Neural cell (in vitro differentiated cells): ENCODE data around the gene EHMT1. TPM values are rescaled to one million over a fixed set of nuclear protein-coding genes. Genes with fewer than 3 reads are reported as not detected.

Experiments
- H2AFZ ChIP-seq: fragments of 200-600, 300-800 bp; sonication (generic), shearing (Covaris generic); 2 replicates; pipeline ENCODE4 v1.6.0; 2014; ENCODE audit warnings: low read depth, mild to moderate bottlenecking, antibody characterized with exemption, low read length, moderate library complexity
- H3F3A ChIP-seq: fragments of 200-600 bp; shearing (Covaris generic); 2 replicates; pipeline ENCODE4 v1.6.1; 2016; ENCODE audit warnings: mild to moderate bottlenecking, moderate library complexity, mixed read lengths, antibody characterized with exemption, low read length; ENCODE audit not compliant: insufficient read depth, poor library complexity, severe bottlenecking
- H3K27ac ChIP-seq: fragments of 200-600, 300-800 bp; sonication (generic), shearing (Covaris generic); 2 replicates; pipeline ENCODE4 v1.5.1; 2014; ENCODE audit warnings: mild to moderate bottlenecking, low read length, moderate library complexity
- H3K27me3 ChIP-seq: fragments of 300-800, 200-600 bp; sonication (generic), shearing (Covaris generic); 2 replicates; pipeline ENCODE4 v1.6.0; 2014; ENCODE audit warnings: mild to moderate bottlenecking, low read depth, low read length, moderate library complexity; ENCODE audit not compliant: insufficient read depth
- H3K36me3 ChIP-seq: fragments of 300-800, 200-600 bp; sonication (generic), shearing (Covaris generic); 2 replicates; pipeline ENCODE4 v1.5.1; 2014; ENCODE audit warnings: mild to moderate bottlenecking, antibody characterized with exemption, low read length, moderate library complexity; ENCODE audit not compliant: insufficient read depth
- H3K4me2 ChIP-seq: fragments of 300-800, 200-600 bp; sonication (generic), shearing (Covaris generic); 2 replicates; pipeline ENCODE4 v1.6.0; 2014; ENCODE audit warnings: mild to moderate bottlenecking, low read length
- H3K4me3 ChIP-seq: fragments of 300-800, 200-600 bp; sonication (generic), shearing (Covaris generic); 2 replicates; pipeline ENCODE4 v1.5.1; 2014; ENCODE audit warnings: mild to moderate bottlenecking, low read length, moderate library complexity
- H3K79me2 ChIP-seq: fragments of 200-600 bp; shearing (Covaris generic); replicated peaks from 2 replicates; pipeline ENCODE4 v1.6.0; 2014; ENCODE audit warnings: mild to moderate bottlenecking, low read length, moderate library complexity; ENCODE audit not compliant: insufficient read depth
- H3K9ac ChIP-seq: fragments of 300-800, 200-600 bp; sonication (generic), shearing (Covaris generic); 2 replicates; pipeline ENCODE4 v1.6.1; 2016; ENCODE audit warnings: mild to moderate bottlenecking, low read length, mixed read lengths
- H3K9me2 ChIP-seq: fragments of 200-600 bp; shearing (Covaris generic); 2 replicates; pipeline ENCODE4 v1.6.1; 2016; ENCODE audit warnings: mild to moderate bottlenecking, low read length, mixed read lengths; ENCODE audit not compliant: insufficient read depth
- H3K9me3 ChIP-seq: fragments of 200-600, 300-800 bp; sonication (generic), shearing (Covaris generic); 2 replicates; pipeline ENCODE4 v1.6.1; 2016; ENCODE audit warnings: mild to moderate bottlenecking, mixed run types, low read length, moderate library complexity, mixed read lengths
- H4K20me1 ChIP-seq: fragments of 200-600 bp; shearing (Covaris generic); 2 replicates; pipeline ENCODE4 v1.6.1; 2016; ENCODE audit warnings: mild to moderate bottlenecking, mixed run types; ENCODE audit not compliant: insufficient read depth
- CTCF ChIP-seq: fragments of 450-650 bp; IDR thresholded peaks from 2 replicates; pipeline ENCODE4 v1.5.1; 2014; ENCODE audit warnings: antibody characterized with exemption, mild to moderate bottlenecking, moderate library complexity; ENCODE audit not compliant: poor library complexity, severe bottlenecking
- EP300 ChIP-seq: fragments of 450-650 bp; conservative IDR thresholded peaks from 2 replicates; pipeline ENCODE4 v1.6.1; 2014; ENCODE audit warnings: antibody characterized with exemption, mild to moderate bottlenecking, moderate library complexity; ENCODE audit not compliant: poor library complexity, severe bottlenecking
- EZH2 ChIP-seq: fragments of 200-600, 300-800 bp; shearing (Covaris generic), sonication (generic); IDR thresholded peaks from 2 replicates; pipeline ENCODE4 v1.6.1; 2014; ENCODE audit warnings: antibody characterized with exemption, low read length, borderline replicate concordance, mild to moderate bottlenecking; ENCODE audit not compliant: insufficient read depth, poor library complexity, severe bottlenecking
- MXI1 ChIP-seq: fragments of 450-650 bp; conservative IDR thresholded peaks from 2 replicates; pipeline ENCODE4 v1.6.1; 2014; ENCODE audit warnings: antibody characterized with exemption, mild to moderate bottlenecking; ENCODE audit not compliant: poor library complexity, severe bottlenecking
- POLR2AphosphoS5 ChIP-seq: IDR thresholded peaks from 2 replicates; pipeline ENCODE4 v1.6.1; 2012
- RAD21 ChIP-seq: fragments of 450-650 bp; conservative IDR thresholded peaks from 2 replicates; pipeline ENCODE4 v1.6.1; 2014; ENCODE audit warnings: antibody characterized with exemption, mild to moderate bottlenecking, moderate library complexity
- SMC3 ChIP-seq: fragments of 450-650 bp; conservative IDR thresholded peaks from 2 replicates; pipeline ENCODE4 v1.6.1; 2014; ENCODE audit warnings: antibody characterized with exemption, mild to moderate bottlenecking, moderate library complexity; ENCODE audit not compliant: poor library complexity
- TAF1 ChIP-seq: IDR thresholded peaks from 2 replicates; pipeline ENCODE4 v1.6.1; 2012; ENCODE audit warnings: low read depth
- polyA plus RNA-seq: library from polyadenylated mRNA; depleted of rRNA; stranded (reverse); fragments of >200 nt; gene quantifications from 2 replicates; pipeline ENCODE4 v1.2.3, GENCODE V29; 2014
- TF ChIP-seq, protein P1 (sequence below): IDR thresholded peaks from 2 replicates; pipeline ENCODE4 v1.6.1; 2012; ENCODE audit warnings: borderline replicate concordance

EHMT1 gene
- polyA plus RNA-seq, 1 donor from 2014 or later, result 53.0 TPM

- H3K79me2 ChIP-seq, result peaks cover 62% of the 10 kb centered on the region
- H3K27ac ChIP-seq, result no peak overlapping the region
- no peaks in the 10 kb centered on the region for H3K27me3 ChIP-seq
- no peak overlapping the region for H3K9ac ChIP-seq
- no peaks in the 10 kb centered on the region for H3F3A ChIP-seq
- no peaks in the 10 kb centered on the region for H3K36me3 ChIP-seq
- H2AFZ ChIP-seq, result no peak overlapping the region
- H3K4me3 ChIP-seq, result no peak overlapping the region
- no peaks in the 10 kb centered on the region for H4K20me1 ChIP-seq
- H3K4me2 ChIP-seq, result no peak overlapping the region
- peaks cover 8% of the 10 kb centered on the region for H3K9me3 ChIP-seq
- no peaks in the 10 kb centered on the region for H3K9me2 ChIP-seq
- TF ChIP-seq SMC3, result no peak
- TF ChIP-seq CTCF, result no peak
- no peak for TF ChIP-seq POLR2AphosphoS5
- no peak for TF ChIP-seq EP300
- no peak for TF ChIP-seq TAF1
- TF ChIP-seq RAD21, result no peak
- no peak for TF ChIP-seq MXI1
Observed at GRCh38 chr9:137700911-137701310, 82.1 kb downstream of the EHMT1 start.

DNA sequence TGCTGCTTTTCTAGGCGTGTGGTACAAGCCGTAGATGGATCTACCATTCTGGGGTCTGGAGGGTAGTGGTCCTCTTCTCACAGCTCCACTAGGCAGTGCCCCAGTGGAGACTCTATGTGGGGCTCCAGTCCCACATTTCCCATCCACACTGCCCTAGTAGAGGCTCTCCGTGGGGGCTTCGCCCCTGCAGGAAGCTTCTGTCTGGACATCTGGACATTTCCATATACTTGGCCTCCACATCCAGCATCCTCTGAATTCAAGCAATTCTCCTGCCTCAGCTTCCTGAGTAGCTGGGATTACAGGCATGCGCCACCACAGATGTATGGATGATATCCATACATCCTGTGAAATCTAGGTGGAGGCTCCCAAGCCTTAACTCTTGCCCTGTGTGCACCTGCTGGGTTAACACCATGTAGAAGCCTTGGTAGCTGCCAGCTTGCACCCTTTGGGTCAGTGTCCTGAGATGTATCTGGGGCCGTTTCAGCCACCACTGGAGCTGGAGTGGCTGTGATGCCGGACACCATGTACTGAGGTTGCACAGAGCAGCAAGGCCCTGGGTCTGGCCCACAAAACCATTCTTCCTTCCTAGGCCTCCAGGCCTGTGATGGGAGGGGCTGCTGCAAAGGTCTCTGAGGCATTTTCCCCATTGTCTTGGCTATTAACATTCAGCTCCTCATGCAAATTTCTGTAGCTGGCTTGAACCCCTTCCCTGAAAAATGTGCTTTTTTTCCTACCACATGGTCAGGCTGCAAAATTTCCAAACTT is 84.0 kb downstream of the EHMT1 start:
- Histone ChIP-seq H2AFZ (no peak overlapping the region), H3K4me3 (no peak overlapping the region), H3F3A (no peaks in the 10 kb centered on the region), H3K27ac (no peak overlapping the region), H3K36me3 (no peaks in the 10 kb centered on the region), H3K4me2 (no peak overlapping the region), H4K20me1 (no peaks in the 10 kb centered on the region), H3K27me3 (no peaks in the 10 kb centered on the region), H3K9ac (no peak overlapping the region), H3K9me3 (peaks cover 8% of the 10 kb centered on the region), H3K9me2 (no peaks in the 10 kb centered on the region), H3K79me2 (peaks cover 61% of the 10 kb centered on the region)
- TF ChIP-seq SMC3 (no peak), EP300 (no peak), CTCF (no peak)

DNA sequence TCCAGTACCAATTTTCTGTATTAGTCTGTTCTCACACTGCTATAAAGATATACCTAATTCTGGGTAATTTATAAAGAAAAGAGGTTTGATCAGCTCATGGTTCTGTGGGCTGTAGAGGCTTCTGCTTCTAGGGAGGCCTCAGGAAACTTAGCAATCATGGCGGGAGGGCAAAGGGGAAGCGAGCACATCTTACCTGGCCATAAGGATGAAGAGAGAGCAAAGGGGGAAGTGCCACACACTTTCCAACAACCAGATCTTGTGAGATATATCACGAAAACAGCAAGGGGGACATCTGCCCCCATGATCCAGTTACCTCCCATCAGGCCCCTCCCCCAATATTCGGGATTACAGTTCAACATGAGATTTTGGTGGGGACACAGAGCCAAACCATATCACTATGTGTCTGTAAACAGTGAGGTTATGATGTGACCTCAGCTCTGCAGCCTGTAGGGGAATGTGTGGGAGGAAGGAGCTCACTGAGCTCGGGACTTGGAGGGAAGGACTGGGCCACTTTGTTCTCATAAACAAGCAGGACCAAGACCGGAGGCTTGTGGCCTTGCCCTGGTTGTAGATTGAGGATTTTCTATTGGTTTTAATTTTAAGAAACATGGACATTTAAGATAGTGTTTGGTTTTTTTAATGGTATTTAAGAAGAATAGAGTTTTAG is 85.2 kb downstream of the EHMT1 start:
- H3K36me3 ChIP-seq, result no peaks in the 10 kb centered on the region
- H3K4me3 ChIP-seq, result no peak overlapping the region
- no peak overlapping the region for H2AFZ ChIP-seq
- no peak overlapping the region for H3K4me2 ChIP-seq
- H3K9me2 ChIP-seq, result no peaks in the 10 kb centered on the region
- H3K9ac ChIP-seq, result no peak overlapping the region
- H3K27ac ChIP-seq, result no peak overlapping the region
- no peaks in the 10 kb centered on the region for H3K27me3 ChIP-seq
- TF ChIP-seq POLR2AphosphoS5 (no peak), TAF1 (no peak), CTCF (no peak), SMC3 (no peak), MXI1 (no peak), EZH2 (no peak), EP300 (no peak), RAD21 (no peak)
- TF ChIP-seq, protein P1, sequence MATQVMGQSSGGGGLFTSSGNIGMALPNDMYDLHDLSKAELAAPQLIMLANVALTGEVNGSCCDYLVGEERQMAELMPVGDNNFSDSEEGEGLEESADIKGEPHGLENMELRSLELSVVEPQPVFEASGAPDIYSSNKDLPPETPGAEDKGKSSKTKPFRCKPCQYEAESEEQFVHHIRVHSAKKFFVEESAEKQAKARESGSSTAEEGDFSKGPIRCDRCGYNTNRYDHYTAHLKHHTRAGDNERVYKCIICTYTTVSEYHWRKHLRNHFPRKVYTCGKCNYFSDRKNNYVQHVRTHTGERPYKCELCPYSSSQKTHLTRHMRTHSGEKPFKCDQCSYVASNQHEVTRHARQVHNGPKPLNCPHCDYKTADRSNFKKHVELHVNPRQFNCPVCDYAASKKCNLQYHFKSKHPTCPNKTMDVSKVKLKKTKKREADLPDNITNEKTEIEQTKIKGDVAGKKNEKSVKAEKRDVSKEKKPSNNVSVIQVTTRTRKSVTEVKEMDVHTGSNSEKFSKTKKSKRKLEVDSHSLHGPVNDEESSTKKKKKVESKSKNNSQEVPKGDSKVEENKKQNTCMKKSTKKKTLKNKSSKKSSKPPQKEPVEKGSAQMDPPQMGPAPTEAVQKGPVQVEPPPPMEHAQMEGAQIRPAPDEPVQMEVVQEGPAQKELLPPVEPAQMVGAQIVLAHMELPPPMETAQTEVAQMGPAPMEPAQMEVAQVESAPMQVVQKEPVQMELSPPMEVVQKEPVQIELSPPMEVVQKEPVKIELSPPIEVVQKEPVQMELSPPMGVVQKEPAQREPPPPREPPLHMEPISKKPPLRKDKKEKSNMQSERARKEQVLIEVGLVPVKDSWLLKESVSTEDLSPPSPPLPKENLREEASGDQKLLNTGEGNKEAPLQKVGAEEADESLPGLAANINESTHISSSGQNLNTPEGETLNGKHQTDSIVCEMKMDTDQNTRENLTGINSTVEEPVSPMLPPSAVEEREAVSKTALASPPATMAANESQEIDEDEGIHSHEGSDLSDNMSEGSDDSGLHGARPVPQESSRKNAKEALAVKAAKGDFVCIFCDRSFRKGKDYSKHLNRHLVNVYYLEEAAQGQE, result no peak
- no peaks in the 10 kb centered on the region for H4K20me1 ChIP-seq
- no peaks in the 10 kb centered on the region for H3F3A ChIP-seq
- H3K9me3 ChIP-seq, result peaks cover 8% of the 10 kb centered on the region
- peaks cover 64% of the 10 kb centered on the region for H3K79me2 ChIP-seq
